Mucosa of rectum (tissue), 2 donors: ENCODE results near the gene SGPL1.

ENCODE experiments used
- H3K27ac ChIP-seq, 2 donors: one replicate each; pipeline ENCODE4 v1.7.0; 2013; ENCODE audit warnings: inconsistent platforms in 2 of 2, low read depth in 2 of 2, low read length in 2 of 2
- H3K27me3 ChIP-seq, 2 donors: one replicate each; pipeline ENCODE4 v1.7.0; 2013; ENCODE audit warnings: low read length in 2 of 2; ENCODE audit not compliant: control insufficient read depth in 2 of 2, insufficient read depth in 2 of 2
- H3K36me3 ChIP-seq, 2 donors: one replicate each; pipeline ENCODE4 v1.7.0; 2013; ENCODE audit warnings: low read length in 2 of 2; ENCODE audit not compliant: control insufficient read depth in 2 of 2, insufficient read depth in 2 of 2
- H3K4me1 ChIP-seq, 2 donors: one replicate each; pipeline ENCODE4 v1.7.0; 2013; ENCODE audit warnings: low read length in 2 of 2, mild to moderate bottlenecking in 1 of 2; ENCODE audit not compliant: control insufficient read depth in 2 of 2, insufficient read depth in 2 of 2
- H3K4me3 ChIP-seq, 2 donors: one replicate each; pipeline ENCODE4 v1.7.0; 2013; ENCODE audit warnings: low read length in 2 of 2
- H3K9ac ChIP-seq, 2 donors: one replicate each; pipeline ENCODE4 v1.7.0; 2013; ENCODE audit warnings: low read length in 2 of 2, low read depth in 1 of 2, mild to moderate bottlenecking in 1 of 2
- H3K9me3 ChIP-seq, 2 donors: one replicate each; pipeline ENCODE4 v1.7.0; 2013; ENCODE audit warnings: low read length in 2 of 2; ENCODE audit not compliant: control insufficient read depth in 2 of 2
- donor health status: healthy.
- donor health status: Normal muscosa, but diverticular disease.

Gene SGPL1

DNA sequence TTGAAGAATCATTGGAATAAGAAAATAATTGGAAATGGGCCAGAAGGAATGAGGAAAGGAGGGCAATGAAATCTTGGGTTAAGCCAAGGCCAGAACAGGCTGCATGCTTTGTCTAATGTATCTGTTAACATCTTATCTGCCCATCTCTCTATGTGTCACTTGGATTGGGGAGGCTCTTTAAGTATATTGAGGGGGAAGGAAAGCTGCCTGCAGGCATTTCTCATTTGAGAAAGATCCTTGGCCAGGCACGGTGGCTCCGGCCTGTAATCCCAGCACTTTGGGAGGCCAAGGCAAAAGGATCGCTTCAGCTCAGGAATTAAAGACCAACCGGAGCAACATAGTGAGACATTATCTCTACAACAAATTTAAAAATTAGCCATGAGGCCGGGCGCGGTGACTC, 58.3 kb downstream of the SGPL1 start:
- Histone ChIP-seq H3K4me1 (no peaks in the 10 kb centered on the region), H3K9me3 (no peaks in the 10 kb centered on the region), H3K36me3 (peaks cover 52 to 57% of the 10 kb centered on the region in 2 donors), H3K4me3 (no peak overlapping the region), H3K27ac (no peak overlapping the region), H3K27me3 (no peaks in the 10 kb centered on the region), H3K9ac (no peak overlapping the region)

DNA sequence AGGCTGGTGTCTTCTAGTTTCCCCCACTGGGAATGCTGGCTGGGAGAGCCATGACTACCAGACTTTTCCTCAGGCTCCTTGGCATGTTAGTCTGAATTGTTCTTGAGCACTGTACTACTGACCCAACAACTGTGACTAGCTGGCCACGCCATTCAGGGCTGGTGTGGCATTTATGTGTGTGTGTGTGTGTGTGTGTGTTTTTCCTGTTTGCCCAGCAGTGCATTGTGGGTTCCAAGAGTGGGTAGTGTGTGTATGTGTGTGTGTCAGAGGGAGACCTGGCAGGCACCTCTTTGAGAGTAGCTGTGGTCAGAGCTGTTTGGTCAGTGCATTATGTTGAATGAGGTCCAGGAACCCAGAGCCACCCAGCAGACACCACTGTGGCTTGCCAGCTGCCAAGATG, 63.5 kb downstream of the SGPL1 start:
- Histone ChIP-seq H3K27ac (no peak overlapping the region), H3K36me3 (peaks cover 29 to 40% of the 10 kb centered on the region in 2 donors), H3K4me1 (no peaks in the 10 kb centered on the region), H3K27me3 (no peaks in the 10 kb centered on the region), H3K9me3 (no peaks in the 10 kb centered on the region), H3K4me3 (no peak overlapping the region), H3K9ac (no peak overlapping the region)

GRCh38 chr10:70880077-70880534, 64.4 kb downstream of the SGPL1 start:
- Histone ChIP-seq H3K27me3 (no peaks in the 10 kb centered on the region), H3K27ac (no peak overlapping the region), H3K4me3 (no peak overlapping the region), H3K9ac (no peak overlapping the region), H3K4me1 (no peaks in the 10 kb centered on the region), H3K9me3 (no peaks in the 10 kb centered on the region), H3K36me3 (peaks cover 33 to 45% of the 10 kb centered on the region in 2 donors)

DNA sequence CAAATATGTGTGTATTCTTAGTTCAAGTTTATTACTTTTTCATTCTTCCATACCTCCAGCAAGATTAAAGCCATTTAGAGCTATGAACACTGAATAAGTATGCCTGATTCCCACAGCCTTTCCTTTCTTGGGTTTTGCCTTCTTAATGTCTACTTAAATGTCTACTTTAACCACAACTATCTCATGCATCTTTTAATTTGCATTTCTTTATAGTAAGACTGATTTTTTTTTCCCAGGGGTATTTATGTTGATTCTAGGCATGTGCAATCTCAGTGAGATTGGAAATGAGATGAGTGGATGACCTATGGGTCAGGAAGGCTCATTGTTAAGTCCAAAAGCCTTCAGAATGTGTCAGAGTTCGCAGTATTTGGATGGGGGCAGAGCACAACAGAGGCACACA, 69.0 kb downstream of the SGPL1 start:
- Histone ChIP-seq H3K4me1 (peaks cover 9 to 10% of the 10 kb centered on the region in 2 donors), H3K27ac (no peak overlapping the region), H3K27me3 (no peaks in the 10 kb centered on the region), H3K9me3 (no peaks in the 10 kb centered on the region), H3K36me3 (peaks cover 16 to 31% of the 10 kb centered on the region in 2 donors), H3K4me3 (no peak overlapping the region), H3K9ac (no peak overlapping the region)

- no peaks in the 10 kb centered on the region for H3K9me3 ChIP-seq
- H3K27ac ChIP-seq, result no peak overlapping the region
- H3K9ac ChIP-seq, result no peak overlapping the region
- no peaks in the 10 kb centered on the region for H3K27me3 ChIP-seq
- peaks cover 16 to 31% of the 10 kb centered on the region in 2 donors for H3K36me3 ChIP-seq
- peaks cover 9 to 10% of the 10 kb centered on the region in 2 donors for H3K4me1 ChIP-seq
- H3K4me3 ChIP-seq, result no peak overlapping the region
These were observed 69.7 kb downstream of the SGPL1 start for GRCh38 chr10:70885481-70885880.

DNA sequence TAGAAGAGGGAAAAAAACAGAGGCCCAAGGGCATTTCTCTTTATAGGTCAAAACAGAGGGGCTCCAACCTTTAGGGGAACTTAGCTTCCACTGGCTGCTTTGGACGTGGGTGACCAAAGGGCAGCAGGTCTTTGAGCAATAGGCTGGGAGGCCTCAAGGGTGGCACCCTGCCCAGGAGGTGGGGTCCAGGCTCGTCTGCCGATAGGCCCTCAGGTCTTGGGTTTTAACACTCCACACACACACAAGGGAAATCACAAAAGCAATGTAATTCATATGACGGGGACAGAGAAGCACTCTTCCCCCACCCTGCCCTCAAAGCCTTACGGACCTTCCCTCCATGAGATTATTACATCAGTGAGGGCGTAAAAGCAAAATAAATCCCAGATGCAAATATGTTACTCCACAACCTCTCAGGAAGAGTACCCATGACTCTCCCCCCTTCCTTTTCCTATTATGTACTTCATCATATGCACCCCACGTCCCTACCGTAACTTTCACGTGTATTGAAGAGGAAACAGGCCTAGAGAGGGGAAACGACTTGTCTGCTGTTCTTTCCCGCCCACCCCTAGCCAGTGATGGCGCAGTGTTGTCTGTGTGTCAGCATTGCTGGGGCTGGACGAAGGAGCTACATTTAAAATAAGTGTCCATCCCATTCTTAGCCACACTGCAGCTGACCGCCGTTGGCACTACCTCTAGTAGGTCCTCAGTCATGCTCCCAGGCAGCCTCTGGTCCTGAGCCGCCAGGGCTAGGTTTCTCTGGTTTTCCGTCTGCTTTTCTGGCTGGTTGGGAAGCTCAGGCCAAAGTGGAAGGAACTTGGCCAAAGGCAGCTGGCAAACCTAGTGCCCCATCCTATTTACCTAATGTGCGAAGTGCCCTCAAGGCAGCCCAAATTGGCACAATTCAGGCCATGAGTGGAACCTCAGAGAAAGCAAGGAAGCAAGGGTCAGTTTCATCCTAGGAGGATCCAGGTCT, 70.5 kb downstream of the SGPL1 start:
- H3K36me3 ChIP-seq, result peaks cover 16 to 31% of the 10 kb centered on the region in 2 donors
- H3K9me3 ChIP-seq, result no peaks in the 10 kb centered on the region
- no peak overlapping the region for H3K27ac ChIP-seq
- no peaks in the 10 kb centered on the region for H3K27me3 ChIP-seq
- peaks cover 9 to 10% of the 10 kb centered on the region in 2 donors for H3K4me1 ChIP-seq
- H3K4me3 ChIP-seq, result no peak overlapping the region
- H3K9ac ChIP-seq, result no peak overlapping the region

GRCh38 chr10:70886921-70887665, 71.3 kb downstream of the SGPL1 start:
- Histone ChIP-seq H3K4me1 (peaks cover 9 to 10% of the 10 kb centered on the region in 2 donors), H3K9me3 (no peaks in the 10 kb centered on the region), H3K9ac (peak overlapping the region; percentile 76 to 79), H3K36me3 (peaks cover 16 to 26% of the 10 kb centered on the region in 2 donors), H3K27ac (peak overlapping the region; percentile 80 to 85), H3K27me3 (no peaks in the 10 kb centered on the region), H3K4me3 (peak overlapping the region; percentile 85 to 86)

DNA sequence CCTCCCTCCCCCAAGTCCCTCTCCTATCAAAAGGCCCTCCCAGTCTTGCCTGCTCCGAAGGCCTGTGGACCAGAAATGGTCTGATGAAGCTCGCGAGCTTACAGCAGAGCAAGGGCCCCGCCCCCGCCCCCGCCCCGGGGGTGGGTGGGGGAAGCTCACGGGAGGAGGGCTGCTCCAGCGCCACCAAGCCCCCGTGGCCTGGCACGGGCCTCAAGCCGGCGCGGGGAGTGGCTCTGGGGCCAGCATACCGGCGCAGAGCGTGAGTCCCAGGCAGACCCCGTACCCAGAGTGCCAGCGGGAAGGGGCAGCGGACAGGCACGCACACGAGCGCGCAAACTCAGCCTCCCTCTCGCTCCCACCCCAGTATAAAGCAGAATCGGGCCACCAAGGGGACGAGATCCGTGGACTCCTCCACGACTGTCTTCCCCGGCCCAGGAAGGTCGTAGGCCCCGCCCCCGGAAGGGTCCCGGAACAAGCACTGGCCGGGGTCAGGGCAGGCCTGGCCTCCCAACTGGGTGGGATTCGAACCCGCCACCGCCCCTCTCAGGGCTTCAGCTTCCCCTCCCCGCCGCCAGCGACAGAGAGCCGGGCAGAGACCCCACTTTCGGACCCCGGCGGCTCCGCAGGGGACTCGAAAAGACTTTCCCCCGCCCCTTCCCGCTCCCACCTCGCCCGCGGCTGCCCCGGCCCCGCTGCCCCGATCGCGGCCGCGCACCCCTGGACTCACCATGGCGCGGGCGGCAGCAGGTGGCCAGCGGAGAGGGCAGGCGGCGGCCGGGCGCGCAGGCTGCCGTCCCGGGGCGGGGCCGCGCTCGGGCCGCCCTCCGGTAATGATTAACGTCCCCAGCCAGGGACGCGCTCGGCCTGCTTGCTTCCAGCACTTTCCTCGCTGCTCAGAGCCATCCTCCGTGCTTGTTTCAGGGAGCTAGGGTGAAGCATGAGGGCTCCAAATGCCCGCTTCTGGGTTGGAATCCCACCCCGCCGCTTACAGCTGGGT, 72.4 kb downstream of the SGPL1 start, which contains the start of gene PCBD1:
Gene PCBD1 (minus strand): TSS at position 762 of the 997 bp plus-strand sequence. CDS start 32 bp downstream, at position 730.
- H3K9ac ChIP-seq, result peak within 1 kb of the TSS; percentile 76 to 79
- H3K9me3 ChIP-seq, result no peaks in the 10 kb centered on the region
- peaks cover 16 to 21% of the 10 kb centered on the region in 2 donors for H3K36me3 ChIP-seq
- H3K4me1 ChIP-seq, result peaks cover 9 to 10% of the 10 kb centered on the region in 2 donors
- peak within 1 kb of the TSS; percentile 85 to 86 for H3K4me3 ChIP-seq
- H3K27me3 ChIP-seq, result no peaks in the 10 kb centered on the region
- H3K27ac ChIP-seq, result peak within 1 kb of the TSS; percentile 80 to 85

DNA sequence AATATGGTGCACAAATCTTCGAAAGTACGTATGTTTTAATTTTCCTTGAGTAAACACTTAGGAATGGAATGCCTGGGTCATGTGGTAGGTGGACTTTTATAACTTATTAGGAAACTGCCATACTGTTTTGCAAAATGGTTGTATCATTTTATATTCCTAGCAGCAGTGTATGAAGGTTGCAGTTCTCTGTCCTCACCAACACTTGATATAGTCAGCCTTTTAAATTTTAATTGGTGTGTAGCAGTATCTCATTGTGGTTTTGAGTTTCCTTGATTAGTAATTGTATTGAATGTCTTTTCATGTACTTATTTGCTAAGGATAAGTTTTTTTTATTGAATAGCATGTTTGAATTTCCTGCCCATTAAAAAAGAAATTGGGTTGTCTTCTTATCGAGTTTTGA, 73.5 kb downstream of the SGPL1 start:
- peaks cover 9 to 16% of the 10 kb centered on the region in 2 donors for H3K36me3 ChIP-seq
- H3K27ac ChIP-seq, result no peak overlapping the region
- no peaks in the 10 kb centered on the region for H3K27me3 ChIP-seq
- H3K4me1 ChIP-seq, result peaks cover 9 to 10% of the 10 kb centered on the region in 2 donors
- H3K9ac ChIP-seq, result no peak overlapping the region
- no peaks in the 10 kb centered on the region for H3K9me3 ChIP-seq
- no peak overlapping the region for H3K4me3 ChIP-seq
